ENCODE results near the gene TRIP10. TPM values are rescaled to one million over a fixed set of nuclear protein-coding genes. Genes with fewer than 3 reads are reported as not detected.
A peak's percentile ranks its signal among the peaks of the same experiment; 100 is the strongest.

Gene TRIP10
- total RNA-seq, 1 donor from 2014 or later, result 53.0 TPM

DNA sequence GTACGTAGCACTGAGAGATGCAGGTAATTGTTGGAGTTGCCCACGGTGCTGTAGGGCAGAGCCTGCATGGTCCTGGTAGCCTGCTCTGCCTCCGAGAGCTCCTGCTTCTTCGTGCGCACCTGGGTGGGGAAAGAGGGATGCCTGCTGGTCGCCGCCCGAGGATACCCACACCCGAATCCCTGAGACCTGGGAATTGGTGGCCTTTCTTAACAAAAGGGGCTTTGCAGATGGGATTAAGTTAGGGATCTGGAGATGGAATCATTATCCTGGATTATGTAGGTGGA, 28.5 kb upstream of the TRIP10 start:
- H3K9me3 Mint-ChIP-seq, result peaks cover 2% of the 10 kb centered on the region
- Histone ChIP-seq H2AFZ (replicated peaks) (no peak overlapping the region), H3K79me2 (ENCODE audit: low read depth) (no peaks in the 10 kb centered on the region), H3K4me2 (peak overlapping the region; percentile 12), H3K27ac (no peak overlapping the region), H3K4me1 (no peaks in the 10 kb centered on the region), H3K27me3 (peaks cover 43% of the 10 kb centered on the region), H3F3A (ENCODE audit: low read depth) (no peaks in the 10 kb centered on the region), H4K20me1 (ENCODE audit: low read depth) (no peaks in the 10 kb centered on the region), H3K4me3 (peak overlapping the region; percentile 7), H3K9ac (no peak overlapping the region), H3K9me3 (ENCODE audit: low read depth) (no peaks in the 10 kb centered on the region), H3K36me3 (no peaks in the 10 kb centered on the region)
- H3K36me3 Mint-ChIP-seq, result no peaks in the 10 kb centered on the region
- H3K4me3 Mint-ChIP-seq, result no peak overlapping the region
- H3K4me1 Mint-ChIP-seq, result no peaks in the 10 kb centered on the region
- DNase-seq (ENCODE audit: low spot score), result no peak
- no peak for TF ChIP-seq EZH2 (IDR thresholded peaks at IDR 0.05)
- TF ChIP-seq EZH2phosphoT487 (IDR thresholded peaks at IDR 0.05), result no peak
- H3K27ac Mint-ChIP-seq, result no peak overlapping the region
- peaks cover 37% of the 10 kb centered on the region for H3K27me3 Mint-ChIP-seq (ENCODE audit: insufficient read depth, low read depth)

- no peaks in the 10 kb centered on the region for H3K4me1 ChIP-seq
- peaks cover 43% of the 10 kb centered on the region for H3K27me3 ChIP-seq
- H3K36me3 ChIP-seq, result no peaks in the 10 kb centered on the region
- TF ChIP-seq CTCF (IDR thresholded peaks at IDR 0.05) (no peak), EZH2phosphoT487 (IDR thresholded peaks at IDR 0.05) (no peak)
- no peak overlapping the region for H3K4me2 ChIP-seq
- H3K9me3 ChIP-seq (ENCODE audit: low read depth), result no peaks in the 10 kb centered on the region
- H3K27me3 Mint-ChIP-seq (ENCODE audit: insufficient read depth, low read depth), result peaks cover 37% of the 10 kb centered on the region
- H3K36me3 Mint-ChIP-seq, result no peaks in the 10 kb centered on the region
- no peak overlapping the region for H3K4me3 ChIP-seq
- H2AFZ ChIP-seq (replicated peaks), result no peak overlapping the region
- H3K9ac ChIP-seq, result no peak overlapping the region
- H3K4me3 Mint-ChIP-seq, result no peak overlapping the region
- no peaks in the 10 kb centered on the region for H4K20me1 ChIP-seq (ENCODE audit: low read depth)
- no peaks in the 10 kb centered on the region for H3K79me2 ChIP-seq (ENCODE audit: low read depth)
- H3F3A ChIP-seq (ENCODE audit: low read depth), result no peaks in the 10 kb centered on the region
- no peak for DNase-seq (ENCODE audit: low spot score)
- peaks cover 2% of the 10 kb centered on the region for H3K9me3 Mint-ChIP-seq
- H3K27ac Mint-ChIP-seq, result no peak overlapping the region
- no peaks in the 10 kb centered on the region for H3K4me1 Mint-ChIP-seq
- H3K27ac ChIP-seq, result no peak overlapping the region
Observed at GRCh38 chr19:6711605-6712004, 27.9 kb upstream of the TRIP10 start.

- H3K27me3 Mint-ChIP-seq (ENCODE audit: insufficient read depth, low read depth), result peaks cover 38% of the 10 kb centered on the region
Observed at GRCh38 chr19:6712231-6712630, 27.2 kb upstream of the TRIP10 start.

More at GRCh38 chr19:6712231-6712630, 27.2 kb upstream of the TRIP10 start:
- no peak for DNase-seq (ENCODE audit: low spot score)
- Histone ChIP-seq H3K36me3 (no peaks in the 10 kb centered on the region), H3K9me3 (ENCODE audit: low read depth) (no peaks in the 10 kb centered on the region), H3F3A (ENCODE audit: low read depth) (no peaks in the 10 kb centered on the region), H3K27me3 (peaks cover 43% of the 10 kb centered on the region), H3K4me2 (no peak overlapping the region), H4K20me1 (ENCODE audit: low read depth) (no peaks in the 10 kb centered on the region), H3K79me2 (ENCODE audit: low read depth) (no peaks in the 10 kb centered on the region), H3K4me1 (no peaks in the 10 kb centered on the region), H3K4me3 (no peak overlapping the region), H3K27ac (no peak overlapping the region), H3K9ac (no peak overlapping the region), H2AFZ (replicated peaks) (no peak overlapping the region)
- Mint-ChIP-seq H3K9me3 (peaks cover 3% of the 10 kb centered on the region), H3K4me1 (no peaks in the 10 kb centered on the region), H3K4me3 (no peak overlapping the region), H3K27ac (no peak overlapping the region), H3K36me3 (no peaks in the 10 kb centered on the region)
- TF ChIP-seq CTCF (IDR thresholded peaks at IDR 0.05) (no peak), EZH2 (IDR thresholded peaks at IDR 0.05) (no peak), EZH2phosphoT487 (IDR thresholded peaks at IDR 0.05) (no peak)
